Measurements from ENCODE around the gene TDO2. TPM values are rescaled to one million over a fixed set of nuclear protein-coding genes. Genes with fewer than 3 reads are reported as not detected.

The TDO2 gene
- total RNA-seq, 1 experiment from 2014 or later, result not detected

DNA sequence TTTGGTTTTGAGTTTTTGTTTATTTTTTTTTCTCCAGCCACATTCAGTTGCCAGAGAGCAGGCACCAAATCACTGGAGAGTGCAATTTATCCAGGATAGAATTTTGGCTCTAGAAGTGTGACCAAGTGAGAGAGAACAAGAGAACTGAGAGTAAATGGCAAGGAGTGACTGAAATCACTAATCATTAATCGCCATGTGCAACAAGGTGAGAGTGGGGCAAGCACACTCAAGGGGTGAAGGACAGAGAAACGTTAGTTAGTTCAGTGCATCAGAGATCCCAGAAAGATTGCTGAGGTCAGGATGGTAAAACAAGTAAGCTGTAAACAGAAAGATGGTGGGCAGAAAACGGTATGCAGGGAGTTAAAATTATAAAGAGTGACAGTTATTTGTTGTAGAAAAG is 19.6 kb upstream of the TDO2 start:
- intact Hi-C loops (cut with micrococcal nuclease; ENCODE audit: unreplicated experiment), result no loop called here
- no peak for DNase-seq
- Mint-ChIP-seq H3K4me1 (ENCODE audit: low read depth, unreplicated experiment) (no peaks in the 10 kb centered on the region), H3K27me3 (ENCODE audit: unreplicated experiment) (no peaks in the 10 kb centered on the region), H3K27ac (ENCODE audit: unreplicated experiment) (no peak overlapping the region), H3K36me3 (ENCODE audit: insufficient read depth, unreplicated experiment) (no peaks in the 10 kb centered on the region), H3K4me3 (ENCODE audit: low read depth, unreplicated experiment) (no peak overlapping the region), H3K9me3 (ENCODE audit: low read depth, unreplicated experiment) (peaks cover 4% of the 10 kb centered on the region)
- CTCF ChIA-PET, result no interaction called here
- no TSS peak for BruUV-seq (replicated peaks)
- TF ChIP-seq, protein P1, sequence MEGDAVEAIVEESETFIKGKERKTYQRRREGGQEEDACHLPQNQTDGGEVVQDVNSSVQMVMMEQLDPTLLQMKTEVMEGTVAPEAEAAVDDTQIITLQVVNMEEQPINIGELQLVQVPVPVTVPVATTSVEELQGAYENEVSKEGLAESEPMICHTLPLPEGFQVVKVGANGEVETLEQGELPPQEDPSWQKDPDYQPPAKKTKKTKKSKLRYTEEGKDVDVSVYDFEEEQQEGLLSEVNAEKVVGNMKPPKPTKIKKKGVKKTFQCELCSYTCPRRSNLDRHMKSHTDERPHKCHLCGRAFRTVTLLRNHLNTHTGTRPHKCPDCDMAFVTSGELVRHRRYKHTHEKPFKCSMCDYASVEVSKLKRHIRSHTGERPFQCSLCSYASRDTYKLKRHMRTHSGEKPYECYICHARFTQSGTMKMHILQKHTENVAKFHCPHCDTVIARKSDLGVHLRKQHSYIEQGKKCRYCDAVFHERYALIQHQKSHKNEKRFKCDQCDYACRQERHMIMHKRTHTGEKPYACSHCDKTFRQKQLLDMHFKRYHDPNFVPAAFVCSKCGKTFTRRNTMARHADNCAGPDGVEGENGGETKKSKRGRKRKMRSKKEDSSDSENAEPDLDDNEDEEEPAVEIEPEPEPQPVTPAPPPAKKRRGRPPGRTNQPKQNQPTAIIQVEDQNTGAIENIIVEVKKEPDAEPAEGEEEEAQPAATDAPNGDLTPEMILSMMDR (IDR thresholded peaks at IDR 0.05; ENCODE audit: unreplicated experiment), result no peak

DNA sequence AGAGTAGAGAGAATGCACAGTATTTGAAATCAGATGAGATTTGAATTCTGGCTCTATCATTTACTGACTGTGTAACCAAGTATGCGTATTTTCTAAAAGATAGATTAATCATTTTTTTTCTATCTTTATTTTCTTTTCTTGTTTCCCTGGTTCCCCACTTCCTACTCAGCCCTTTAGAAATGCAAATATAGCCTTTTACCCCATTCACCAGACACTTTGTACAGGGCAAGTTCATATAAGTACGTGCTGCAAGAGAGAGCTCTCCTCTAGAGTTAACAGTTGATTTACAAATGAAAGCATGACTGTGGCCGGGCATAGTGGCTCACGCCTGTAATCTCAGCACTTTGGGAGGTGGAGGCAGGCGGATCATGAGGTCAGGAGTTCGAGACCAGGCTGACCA is 17.8 kb upstream of the TDO2 start:
- BruUV-seq (replicated peaks), result no TSS peak
- Mint-ChIP-seq H3K4me3 (ENCODE audit: low read depth, unreplicated experiment) (no peak overlapping the region), H3K27me3 (ENCODE audit: unreplicated experiment) (no peaks in the 10 kb centered on the region), H3K36me3 (ENCODE audit: insufficient read depth, unreplicated experiment) (no peaks in the 10 kb centered on the region), H3K9me3 (ENCODE audit: low read depth, unreplicated experiment) (peaks cover 4% of the 10 kb centered on the region), H3K4me1 (ENCODE audit: low read depth, unreplicated experiment) (peaks cover 15% of the 10 kb centered on the region), H3K27ac (ENCODE audit: unreplicated experiment) (no peak overlapping the region)
- no peak for DNase-seq
- intact Hi-C loops (cut with micrococcal nuclease; ENCODE audit: unreplicated experiment), result no loop called here
- CTCF ChIA-PET, result no interaction called here
- TF ChIP-seq, protein P1 (IDR thresholded peaks at IDR 0.05; ENCODE audit: unreplicated experiment), result no peak

DNA sequence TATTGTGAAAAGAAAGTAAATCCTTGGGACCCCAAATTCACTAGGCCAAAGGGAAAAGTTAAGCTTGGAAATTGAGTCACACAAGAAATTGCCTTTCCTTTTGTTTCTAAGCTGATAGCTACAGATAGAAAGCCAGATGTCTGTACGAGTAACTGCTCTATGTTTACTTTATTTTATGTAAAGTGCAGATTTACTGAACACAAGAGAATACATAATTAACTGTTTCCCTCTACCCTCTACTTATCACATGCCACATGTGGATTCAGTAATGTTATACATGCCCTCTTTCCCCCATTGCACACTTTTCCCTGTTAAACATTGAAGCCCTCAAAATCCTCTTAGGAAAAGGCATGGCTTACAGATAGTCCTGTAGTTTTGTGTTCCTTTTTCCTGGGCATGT is 16.5 kb upstream of the TDO2 start:
- no TSS peak for BruUV-seq (replicated peaks)
- TF ChIP-seq, protein P1 (IDR thresholded peaks at IDR 0.05; ENCODE audit: unreplicated experiment), result no peak
- H3K36me3 Mint-ChIP-seq (ENCODE audit: insufficient read depth, unreplicated experiment), result no peaks in the 10 kb centered on the region
- H3K4me3 Mint-ChIP-seq (ENCODE audit: low read depth, unreplicated experiment), result no peak overlapping the region
- H3K9me3 Mint-ChIP-seq (ENCODE audit: low read depth, unreplicated experiment), result peaks cover 4% of the 10 kb centered on the region
- CTCF ChIA-PET, result no interaction called here
- no peaks in the 10 kb centered on the region for H3K27me3 Mint-ChIP-seq (ENCODE audit: unreplicated experiment)
- H3K27ac Mint-ChIP-seq (ENCODE audit: unreplicated experiment), result no peak overlapping the region
- no peak for DNase-seq
- intact Hi-C loops (cut with micrococcal nuclease; ENCODE audit: unreplicated experiment), result no loop called here
- H3K4me1 Mint-ChIP-seq (ENCODE audit: low read depth, unreplicated experiment), result peaks cover 21% of the 10 kb centered on the region

DNA sequence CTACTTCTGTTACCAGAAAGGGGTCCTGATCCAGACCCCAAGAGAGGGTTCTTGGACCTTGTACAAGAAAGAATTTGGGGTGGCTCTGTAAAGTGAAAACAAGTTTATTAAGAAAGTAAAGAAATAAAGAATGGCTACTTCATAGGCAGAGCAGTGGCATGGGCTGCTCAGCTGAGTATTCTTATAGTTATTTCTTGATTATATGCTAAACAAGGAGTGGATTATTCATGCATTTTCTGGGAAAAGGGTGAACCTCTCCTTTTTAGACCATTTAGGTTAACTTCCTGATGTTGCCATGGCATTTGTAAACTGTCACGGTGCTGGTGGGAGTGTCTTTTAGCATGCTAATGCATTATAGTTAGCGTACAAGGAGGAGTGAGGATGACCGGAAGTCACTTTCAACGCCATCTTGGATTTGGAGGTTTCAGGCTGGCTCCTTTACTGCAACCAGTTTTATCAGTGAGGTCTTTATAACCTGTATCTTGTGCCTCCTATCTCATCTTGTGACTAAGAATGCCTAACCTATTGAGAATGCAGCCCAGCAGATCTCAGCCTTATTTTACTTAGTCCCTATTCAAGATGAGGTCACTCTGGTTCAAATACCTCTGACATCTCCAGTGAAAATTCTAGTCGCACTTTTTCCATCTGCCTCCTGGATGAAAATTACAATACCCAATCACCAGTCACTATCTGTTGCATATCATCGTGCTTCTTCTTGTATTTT is 15.5 kb upstream of the TDO2 start:
- CTCF ChIA-PET, result no interaction called here
- Mint-ChIP-seq H3K9me3 (ENCODE audit: low read depth, unreplicated experiment) (peaks cover 4% of the 10 kb centered on the region), H3K4me3 (ENCODE audit: low read depth, unreplicated experiment) (no peak overlapping the region), H3K4me1 (ENCODE audit: low read depth, unreplicated experiment) (peaks cover 21% of the 10 kb centered on the region), H3K27ac (ENCODE audit: unreplicated experiment) (no peak overlapping the region), H3K27me3 (ENCODE audit: unreplicated experiment) (no peaks in the 10 kb centered on the region), H3K36me3 (ENCODE audit: insufficient read depth, unreplicated experiment) (no peaks in the 10 kb centered on the region)
- TF ChIP-seq, protein P1 (IDR thresholded peaks at IDR 0.05; ENCODE audit: unreplicated experiment), result no peak
- intact Hi-C loops (cut with micrococcal nuclease; ENCODE audit: unreplicated experiment), result no loop called here
- DNase-seq, result no peak
- BruUV-seq (replicated peaks), result no TSS peak
